ENCODE measurements around the gene L3MBTL3.
"Not testable (repeated sequence)": the region's sequence is repeated elsewhere in the genome, so short reads cannot be mapped to it uniquely, and the experiment has no call there.

Gene L3MBTL3

GRCh38 chr6:130136798-130137197 is 118.4 kb downstream of the L3MBTL3 start:
- H3K27ac ChIP-seq = no peak overlapping the region
- no peak for TF ChIP-seq CTCF (conservative IDR thresholded peaks at IDR 0.05)

GRCh38 chr6:130138116-130138908 is 119.9 kb downstream of the L3MBTL3 start:
- no peak for TF ChIP-seq CTCF (conservative IDR thresholded peaks at IDR 0.05)
- no peak overlapping the region for H3K27ac ChIP-seq

- no peak for TF ChIP-seq CTCF (conservative IDR thresholded peaks at IDR 0.05)
- H3K27ac ChIP-seq = no peak overlapping the region
Measured at GRCh38 chr6:130138909-130139242, 120.5 kb downstream of the L3MBTL3 start.

GRCh38 chr6:130140084-130140483 is 121.7 kb downstream of the L3MBTL3 start:
- TF ChIP-seq CTCF (conservative IDR thresholded peaks at IDR 0.05) = no peak
- H3K27ac ChIP-seq = no peak overlapping the region

GRCh38 chr6:130143709-130144108 is 125.3 kb downstream of the L3MBTL3 start:
- no peak overlapping the region for H3K27ac ChIP-seq
- TF ChIP-seq CTCF (conservative IDR thresholded peaks at IDR 0.05) = no peak

- TF ChIP-seq CTCF (conservative IDR thresholded peaks at IDR 0.05) = no peak
- H3K27ac ChIP-seq = no peak overlapping the region
Measured at GRCh38 chr6:130147111-130147510, 128.7 kb downstream of the L3MBTL3 start.

GRCh38 chr6:130148181-130148580 is 129.8 kb downstream of the L3MBTL3 start:
- no peak for TF ChIP-seq CTCF (conservative IDR thresholded peaks at IDR 0.05)

GRCh38 chr6:130149016-130149415 is 130.6 kb downstream of the L3MBTL3 start:
- H3K27ac ChIP-seq = not testable (repeated sequence)

More at GRCh38 chr6:130148181-130148580, 129.8 kb downstream of the L3MBTL3 start:
- no peak overlapping the region for H3K27ac ChIP-seq
